ENCODE data around the gene UGDH. TPM values are rescaled to one million over a fixed set of nuclear protein-coding genes. Genes with fewer than 3 reads are reported as not detected.

Gene UGDH
- total and polyA plus RNA-seq, 2 of the 13 experiments (the other 11 are each of a cell fraction or from before 2014, with no cell fraction given): 99.0 to 384 TPM

GRCh38 chr4:39565878-39566600 lies 38.8 kb upstream of the UGDH start (continued):
- TF ChIP-seq ZNF616 (CRISPR knock-in tag; IDR thresholded peaks at IDR 0.05; ENCODE audit: low read depth): no peak

- ATAC-seq: no peak
- H3K27ac ChIP-seq (ENCODE audit: extremely low read length, insufficient read depth, low read length): no peak overlapping the region
- in situ Hi-C loops (cut with HindIII; ENCODE audit: extremely low pct_ligation_motif_present, low pct_unique_long_range_greater_than_20kb): no loop called here
- no peaks in the 10 kb centered on the region for H3K9me3 ChIP-seq (ENCODE audit: low read length)
- H3K36me3 ChIP-seq (replicated peaks in 1 of 2; ENCODE audit: control insufficient read depth in 1 of 2, insufficient read depth in 2 of 2, low read length in 2 of 2): no peaks in the 10 kb centered on the region
- no TSS peak for BruUV-seq (replicated peaks)
- DNase-seq (ENCODE audit: low spot score): no peak
- H3K27me3 ChIP-seq (ENCODE audit: control insufficient read depth in 1 of 2, insufficient read depth in 2 of 2, low read length in 2 of 2): no peaks in the 10 kb centered on the region
- FAIRE-seq: no peak
- TF ChIP-seq MAFK (conservative IDR thresholded peaks at IDR 0.05 in 1 of 2, IDR thresholded peaks at IDR 0.05 in 1 of 2; ENCODE audit: low read length in 2 of 2): peak in 1 of 2 experiments; percentile 49; a peak in 3 of 4 replicates
- TF ChIP-seq SMAD3 (CRISPR knock-in tag; IDR thresholded peaks at IDR 0.05): no peak
- TF ChIP-seq GMEB1 (CRISPR knock-in tag; IDR thresholded peaks at IDR 0.05; ENCODE audit: borderline replicate concordance): no peak
- no peak for TF ChIP-seq JDP2 (CRISPR knock-in tag; IDR thresholded peaks at IDR 0.05; ENCODE audit: borderline replicate concordance)
- no peak for TF ChIP-seq ZZZ3 (CRISPR knock-in tag; IDR thresholded peaks at IDR 0.05; ENCODE audit: borderline replicate concordance)
- H2AFZ ChIP-seq (ENCODE audit: low read length): no peak overlapping the region
- POLR2A ChIA-PET: interaction anchor here (0.8 kb wide), 1 partner anchor 75 kb away, joined by 3 read pairs; no protein-coding TSS in a partner anchor
- intact Hi-C loops (cut with micrococcal nuclease; ENCODE audit: unreplicated experiment): no loop called here
- no peak overlapping the region for H3K4me3 ChIP-seq (replicated peaks in 1 of 3; ENCODE audit: insufficient read depth in 1 of 3, low read depth in 2 of 3, low read length in 3 of 3)
- WGBS (ENCODE audit: low lambda C conversion rate): 98% methylated on average over 5 of the region's 6 CpGs
- no peak overlapping the region for H3K9ac ChIP-seq (ENCODE audit: insufficient read depth, low read depth, low read length)
- H4K20me1 ChIP-seq (ENCODE audit: insufficient read depth, low read length): no peaks in the 10 kb centered on the region
- H3K4me2 ChIP-seq (ENCODE audit: low read depth, low read length): no peak overlapping the region
- H3K79me2 ChIP-seq (ENCODE audit: insufficient read depth, low read length): no peaks in the 10 kb centered on the region
- peaks cover 14% of the 10 kb centered on the region for H3K4me1 ChIP-seq (ENCODE audit: insufficient read depth, low read length)
- CTCF ChIA-PET (ENCODE audit: low intra/inter-chr PET ratio, low total read pairs): no interaction called here
These were observed 36.2 kb upstream of the UGDH start for GRCh38 chr4:39563346-39563847.
